ENCODE data around the gene RPS24.

DNA sequence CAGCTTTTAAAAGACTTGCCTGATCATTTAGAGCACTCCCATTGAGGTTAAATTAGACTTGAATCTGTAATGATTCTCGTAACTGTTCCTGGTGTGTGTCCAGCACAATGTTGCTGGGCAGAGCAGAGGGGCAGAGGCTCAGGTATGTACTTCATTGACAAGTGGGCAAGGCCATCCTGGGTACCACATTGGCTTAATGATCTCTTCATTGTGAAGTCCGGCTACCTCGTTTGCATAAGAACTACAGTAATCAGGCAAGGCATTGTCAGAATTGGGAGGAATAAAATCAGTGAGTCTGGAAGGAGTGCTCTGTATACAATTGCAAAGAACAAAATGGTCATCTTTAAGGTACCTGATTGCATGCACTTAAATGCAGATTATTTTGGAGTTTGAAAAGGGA, 6.1 kb downstream of the RPS24 start:
- TF ChIP-seq, protein P1, sequence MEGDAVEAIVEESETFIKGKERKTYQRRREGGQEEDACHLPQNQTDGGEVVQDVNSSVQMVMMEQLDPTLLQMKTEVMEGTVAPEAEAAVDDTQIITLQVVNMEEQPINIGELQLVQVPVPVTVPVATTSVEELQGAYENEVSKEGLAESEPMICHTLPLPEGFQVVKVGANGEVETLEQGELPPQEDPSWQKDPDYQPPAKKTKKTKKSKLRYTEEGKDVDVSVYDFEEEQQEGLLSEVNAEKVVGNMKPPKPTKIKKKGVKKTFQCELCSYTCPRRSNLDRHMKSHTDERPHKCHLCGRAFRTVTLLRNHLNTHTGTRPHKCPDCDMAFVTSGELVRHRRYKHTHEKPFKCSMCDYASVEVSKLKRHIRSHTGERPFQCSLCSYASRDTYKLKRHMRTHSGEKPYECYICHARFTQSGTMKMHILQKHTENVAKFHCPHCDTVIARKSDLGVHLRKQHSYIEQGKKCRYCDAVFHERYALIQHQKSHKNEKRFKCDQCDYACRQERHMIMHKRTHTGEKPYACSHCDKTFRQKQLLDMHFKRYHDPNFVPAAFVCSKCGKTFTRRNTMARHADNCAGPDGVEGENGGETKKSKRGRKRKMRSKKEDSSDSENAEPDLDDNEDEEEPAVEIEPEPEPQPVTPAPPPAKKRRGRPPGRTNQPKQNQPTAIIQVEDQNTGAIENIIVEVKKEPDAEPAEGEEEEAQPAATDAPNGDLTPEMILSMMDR (IDR thresholded peaks at IDR 0.05; ENCODE audit: insufficient read depth, low read length, poor library complexity, severe bottlenecking), result no peak
- TF ChIP-seq EZH2phosphoT487 (conservative IDR thresholded peaks at IDR 0.05; ENCODE audit: low read length), result no peak
